OCI-LY7 (cell line): ENCODE results near the gene ZNF292. TPM values are rescaled to one million over a fixed set of nuclear protein-coding genes. Genes with fewer than 3 reads are reported as not detected.
"Not testable (repeated sequence)": the region's sequence is repeated elsewhere in the genome, so short reads cannot be mapped to it uniquely, and the experiment has no call there.

Experiments used
- BruUV-seq: library from RNA; stranded (reverse); fragments of 400-500 nt; replicated peaks from 2 replicates; lab custom pipeline; 2021; lab: Mats Ljungman, UMichigan
- CTCF ChIA-PET: fragments of 300-600 bp; sonication (Branson Sonifier 250); formaldehyde crosslinking; loops from one replicate; lab custom pipeline; 2022; ENCODE audit warnings: antibody characterized with exemption; ENCODE audit not compliant: unreplicated experiment; lab: Charles Lee
- POLR2A ChIA-PET: fragments of 300-600 bp; sonication (Branson Sonifier 250); formaldehyde crosslinking; loops from one replicate; lab custom pipeline; 2022; ENCODE audit warnings: antibody characterized with exemption; lab: Charles Lee
- DNase-seq: peaks from one replicate; pipeline ENCODE4 v3.0.0-alpha.2; 2015; ENCODE audit warnings: low spot score
- H2AFZ ChIP-seq: fragments of 200-600 bp; sonication (generic), shearing (Covaris generic); 2 replicates; pipeline ENCODE4 v1.6.1; 2014; ENCODE audit warnings: mild to moderate bottlenecking, antibody characterized with exemption, low read length, moderate library complexity
- H3K27ac ChIP-seq: fragments of 200-600 bp; sonication (generic); 2 replicates; pipeline ENCODE4 v1.5.1; 2014; ENCODE audit warnings: mixed run types, low read depth, mild to moderate bottlenecking, moderate library complexity, low read length, inconsistent platforms; ENCODE audit not compliant: poor library complexity, severe bottlenecking
- H3K36me3 ChIP-seq: fragments of 200-600 bp; sonication (generic); 2 replicates; pipeline ENCODE4 v1.6.1; 2014; ENCODE audit warnings: mild to moderate bottlenecking, antibody characterized with exemption, low read length, moderate library complexity, mixed read lengths; ENCODE audit not compliant: insufficient read depth
- H3K4me1 ChIP-seq: fragments of 200-600 bp; sonication (generic); 2 replicates; pipeline ENCODE4 v1.5.1; 2014; ENCODE audit warnings: mild to moderate bottlenecking, low read length; ENCODE audit not compliant: insufficient read depth, poor library complexity, severe bottlenecking
- H3K4me2 ChIP-seq: fragments of 200-600 bp; sonication (generic); 2 replicates; pipeline ENCODE4 v1.6.1; 2014; ENCODE audit warnings: mild to moderate bottlenecking, low read length
- H3K4me3 ChIP-seq: fragments of 200-600 bp; sonication (generic); 2 replicates; pipeline ENCODE4 v1.5.1; 2014; ENCODE audit warnings: mild to moderate bottlenecking, low read depth, low read length; ENCODE audit not compliant: poor library complexity, severe bottlenecking
- H3K79me2 ChIP-seq: fragments of 200-600 bp; sonication (generic); 2 replicates; pipeline ENCODE4 v1.6.1; 2016; ENCODE audit warnings: low read depth, mild to moderate bottlenecking, low read length, moderate library complexity, mixed read lengths; ENCODE audit not compliant: insufficient read depth
- H3K9me2 ChIP-seq: fragments of 200-600 bp; sonication (generic); 2 replicates; pipeline ENCODE4 v1.6.1; 2016; ENCODE audit warnings: mild to moderate bottlenecking, low read length, mixed read lengths; ENCODE audit not compliant: insufficient read depth
- H3K9me3 ChIP-seq: fragments of 200-600 bp; sonication (generic); 2 replicates; pipeline ENCODE4 v1.6.1; 2014; ENCODE audit warnings: mild to moderate bottlenecking, mixed run types, low read length, mixed read lengths
- H4K20me1 ChIP-seq: fragments of 200-600 bp; sonication (generic); 2 replicates; pipeline ENCODE4 v1.6.1; 2014; ENCODE audit warnings: mild to moderate bottlenecking, antibody characterized with exemption, low read length, moderate library complexity, mixed read lengths; ENCODE audit not compliant: insufficient read depth
- EZH2phosphoT487 ChIP-seq: fragments of 200-600 bp; sonication (generic); IDR thresholded peaks from 2 replicates; pipeline ENCODE4 v1.6.1; 2018; ENCODE audit warnings: low read depth, borderline replicate concordance, mild to moderate bottlenecking, mixed run types, antibody characterized with exemption, low read length, moderate library complexity, mixed read lengths
- intact Hi-C: fragments of 100-400 bp; cut with micrococcal nuclease; formaldehyde crosslinking; loops from one replicate; pipeline ENCODE4 v1.10.0; 2022; ENCODE audit not compliant: unreplicated experiment
- total RNA-seq, 2 experiments: library from RNA; depleted of rRNA in 1 of 2; stranded (reverse); fragments of >200 nt in 1 of 2; shearing (Covaris generic) in 1 of 2; gene quantifications; 2 replicates each; pipeline ENCODE4 v1.2.3, GENCODE V29; 2014 to 2022
- TF ChIP-seq, protein P1 (sequence below): fragments of 200-600 bp; sonication (generic); conservative IDR thresholded peaks from 2 replicates; pipeline ENCODE4 v1.5.1; 2014; ENCODE audit warnings: mild to moderate bottlenecking, antibody characterized with exemption, low read length, moderate library complexity, mixed read lengths

Gene ZNF292
- total RNA-seq, 2 experiments from 2014 or later: 18.7 to 53.7 TPM

DNA sequence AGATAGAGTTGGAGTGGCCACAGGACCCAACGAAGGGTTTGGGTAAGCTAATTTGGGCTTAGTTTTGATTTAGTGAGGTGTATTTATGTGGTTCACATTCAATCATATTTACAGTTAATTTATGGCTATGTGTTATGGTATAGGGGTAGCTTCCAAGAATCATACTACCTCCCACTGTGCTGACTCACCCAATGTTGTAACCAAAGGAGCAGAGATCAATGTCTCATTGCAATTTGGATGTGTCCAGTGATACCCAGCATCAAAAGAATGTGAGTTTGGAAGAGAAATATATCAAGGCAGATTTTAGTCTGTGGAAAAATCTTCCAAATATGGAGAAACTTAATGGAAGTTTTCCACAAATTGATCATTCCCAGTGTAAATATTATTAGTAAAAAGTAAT, 141.8 kb downstream of the ZNF292 start:
- Histone ChIP-seq H3K36me3 (no peaks in the 10 kb centered on the region), H3K27ac (no peak overlapping the region), H3K4me1 (no peaks in the 10 kb centered on the region), H3K79me2 (no peaks in the 10 kb centered on the region), H3K9me3 (no peaks in the 10 kb centered on the region), H4K20me1 (no peaks in the 10 kb centered on the region), H3K4me3 (no peak overlapping the region), H2AFZ (no peak overlapping the region), H3K9me2 (no peaks in the 10 kb centered on the region), H3K4me2 (no peak overlapping the region)
- TF ChIP-seq, protein P1, sequence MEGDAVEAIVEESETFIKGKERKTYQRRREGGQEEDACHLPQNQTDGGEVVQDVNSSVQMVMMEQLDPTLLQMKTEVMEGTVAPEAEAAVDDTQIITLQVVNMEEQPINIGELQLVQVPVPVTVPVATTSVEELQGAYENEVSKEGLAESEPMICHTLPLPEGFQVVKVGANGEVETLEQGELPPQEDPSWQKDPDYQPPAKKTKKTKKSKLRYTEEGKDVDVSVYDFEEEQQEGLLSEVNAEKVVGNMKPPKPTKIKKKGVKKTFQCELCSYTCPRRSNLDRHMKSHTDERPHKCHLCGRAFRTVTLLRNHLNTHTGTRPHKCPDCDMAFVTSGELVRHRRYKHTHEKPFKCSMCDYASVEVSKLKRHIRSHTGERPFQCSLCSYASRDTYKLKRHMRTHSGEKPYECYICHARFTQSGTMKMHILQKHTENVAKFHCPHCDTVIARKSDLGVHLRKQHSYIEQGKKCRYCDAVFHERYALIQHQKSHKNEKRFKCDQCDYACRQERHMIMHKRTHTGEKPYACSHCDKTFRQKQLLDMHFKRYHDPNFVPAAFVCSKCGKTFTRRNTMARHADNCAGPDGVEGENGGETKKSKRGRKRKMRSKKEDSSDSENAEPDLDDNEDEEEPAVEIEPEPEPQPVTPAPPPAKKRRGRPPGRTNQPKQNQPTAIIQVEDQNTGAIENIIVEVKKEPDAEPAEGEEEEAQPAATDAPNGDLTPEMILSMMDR: no peak
- TF ChIP-seq EZH2phosphoT487: no peak
- ChIA-PET CTCF (no interaction called here), POLR2A (interaction anchor here (0.5 kb wide), 1 partner anchor 379 kb away, joined by 3 read pairs; no protein-coding TSS in a partner anchor)
- no TSS peak for BruUV-seq
- intact Hi-C loops: no loop called here
- DNase-seq: no peak

DNA sequence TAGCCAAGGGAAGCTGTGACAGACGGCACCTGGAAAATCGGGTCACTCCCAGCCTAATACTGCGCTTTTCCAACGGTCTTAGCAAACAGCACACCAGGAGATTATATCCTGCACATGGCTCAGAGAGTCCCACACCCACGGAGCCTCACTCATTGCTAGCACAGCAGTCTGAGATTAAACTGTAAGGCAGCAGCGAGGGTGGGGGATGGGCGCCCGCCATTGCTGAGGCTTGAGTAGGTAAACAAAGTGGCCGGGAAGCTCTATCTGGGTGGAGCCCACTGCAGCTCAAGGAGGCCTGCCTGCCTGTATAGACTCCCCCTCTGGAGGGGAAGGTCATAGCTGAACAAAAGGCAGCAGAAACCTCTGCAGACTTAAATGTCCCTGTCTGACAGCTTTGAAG, 145.9 kb downstream of the ZNF292 start:
- intact Hi-C loops, POLR2A ChIA-PET, H3K36me3 ChIP-seq, H3K79me2 ChIP-seq, H3K4me1 ChIP-seq, DNase-seq, CTCF ChIA-PET, H3K9me2 ChIP-seq, H3K4me2 ChIP-seq, H4K20me1 ChIP-seq, H3K4me3 ChIP-seq, H3K27ac ChIP-seq, BruUV-seq, H3K9me3 ChIP-seq, H2AFZ ChIP-seq: not testable (repeated sequence)

DNA sequence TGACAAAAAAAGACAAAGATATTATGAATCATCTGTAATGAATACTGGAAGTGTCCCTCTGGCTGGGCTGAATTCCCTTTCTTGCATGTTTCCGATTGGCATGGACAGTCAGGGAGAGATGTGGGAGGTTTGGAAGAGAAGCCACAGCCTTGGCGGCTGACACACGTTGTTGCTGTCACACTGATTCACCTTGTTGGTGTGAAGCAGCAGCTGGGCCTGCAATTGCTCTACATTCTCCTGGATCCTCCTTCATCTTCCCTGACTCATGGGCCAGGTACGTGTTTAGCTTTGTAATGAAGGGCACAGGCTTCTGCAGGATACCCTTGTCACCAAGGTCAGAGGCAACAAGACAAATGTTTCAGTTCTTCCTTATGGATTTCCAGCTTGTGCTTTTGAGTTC, 153.6 kb downstream of the ZNF292 start:
- Histone ChIP-seq H3K4me2 (no peak overlapping the region), H3K79me2 (no peaks in the 10 kb centered on the region), H3K4me3 (no peak overlapping the region), H2AFZ (no peak overlapping the region), H3K36me3 (no peaks in the 10 kb centered on the region), H3K9me2 (no peaks in the 10 kb centered on the region), H4K20me1 (no peaks in the 10 kb centered on the region), H3K27ac (no peak overlapping the region), H3K4me1 (no peaks in the 10 kb centered on the region), H3K9me3 (no peaks in the 10 kb centered on the region)
- intact Hi-C loops: no loop called here
- BruUV-seq: no TSS peak
- DNase-seq: no peak
- ChIA-PET POLR2A (interaction anchor here (0.6 kb wide), 1 partner anchor 156 kb away, joined by 3 read pairs; no protein-coding TSS in a partner anchor), CTCF (no interaction called here)
- no peak for TF ChIP-seq EZH2phosphoT487
- TF ChIP-seq, protein P1: no peak
